DND-41 (cell line): ENCODE results near the gene ORAI1.

ENCODE experiments used
- ATAC-seq: fragments of 200-7000 bp; cut with Tn5 transposase; 3 replicates; pipeline ENCODE4 v1.9.1; 2021; ENCODE audit warnings: low read depth; ENCODE audit not compliant: insufficient read depth
- DNase-seq: peaks from one replicate; pipeline ENCODE4 v3.0.0-alpha.2; 2020
- H2AFZ ChIP-seq: 2 replicates; pipeline ENCODE4 v1.6.0; 2012; ENCODE audit warnings: low read depth, low read length
- H3K27ac ChIP-seq: 2 replicates; pipeline ENCODE4 v1.5.1; 2012; ENCODE audit warnings: low read length, inconsistent platforms
- H3K27me3 ChIP-seq: fragments of 200-600 bp; sonication (generic); 2 replicates; pipeline ENCODE4 v1.6.0; 2012; ENCODE audit warnings: low read length, mild to moderate bottlenecking, inconsistent platforms; ENCODE audit not compliant: insufficient read depth, poor library complexity
- H3K36me3 ChIP-seq: 2 replicates; pipeline ENCODE4 v1.5.1; 2012; ENCODE audit warnings: low read length, inconsistent platforms; ENCODE audit not compliant: insufficient read depth
- H3K4me1 ChIP-seq: 2 replicates; pipeline ENCODE4 v1.5.1; 2012; ENCODE audit warnings: mild to moderate bottlenecking, low read length; ENCODE audit not compliant: insufficient read depth
- H3K4me2 ChIP-seq: 2 replicates; pipeline ENCODE4 v1.6.0; 2012; ENCODE audit warnings: mild to moderate bottlenecking, moderate library complexity, low read length, inconsistent platforms; ENCODE audit not compliant: insufficient read depth
- H3K4me3 ChIP-seq, 2 experiments: fragments of 200-600 bp in 1 of 2; shearing (Covaris generic) in 1 of 2; 2 replicates each; pipeline ENCODE4 v1.5.1; 2012 to 2016; ENCODE audit warnings: inconsistent platforms in 2 of 2, low read length in 2 of 2, mild to moderate bottlenecking in 2 of 2, low read depth in 1 of 2, moderate library complexity in 1 of 2
- H3K79me2 ChIP-seq: 2 replicates; pipeline ENCODE4 v1.6.0; 2012; ENCODE audit warnings: low read length, inconsistent platforms; ENCODE audit not compliant: insufficient read depth
- H3K9ac ChIP-seq: 2 replicates; pipeline ENCODE4 v1.6.0; 2012; ENCODE audit warnings: low read depth, mild to moderate bottlenecking, inconsistent platforms, low read length, moderate library complexity
- H3K9me3 ChIP-seq: 2 replicates; pipeline ENCODE4 v1.5.1; 2012; ENCODE audit warnings: low read length, moderate library complexity, mild to moderate bottlenecking, inconsistent platforms; ENCODE audit not compliant: insufficient read depth, severe bottlenecking
- H4K20me1 ChIP-seq: 2 replicates; pipeline ENCODE4 v1.6.0; 2012; ENCODE audit warnings: low read length; ENCODE audit not compliant: insufficient read depth
- EZH2 ChIP-seq: IDR thresholded peaks from 3 replicates; pipeline ENCODE4 v1.6.1; 2012; ENCODE audit warnings: borderline replicate concordance, low read depth, mild to moderate bottlenecking, moderate library complexity, low read length, inconsistent platforms; ENCODE audit not compliant: severe bottlenecking
- TF ChIP-seq, protein P1 (sequence below): IDR thresholded peaks from 2 replicates; pipeline ENCODE4 v1.5.1; 2012; ENCODE audit warnings: borderline replicate concordance, low read length, moderate library complexity, mild to moderate bottlenecking; ENCODE audit not compliant: poor library complexity, severe bottlenecking; ENCODE audit errors: extremely low read depth

ORAI1 gene

DNA sequence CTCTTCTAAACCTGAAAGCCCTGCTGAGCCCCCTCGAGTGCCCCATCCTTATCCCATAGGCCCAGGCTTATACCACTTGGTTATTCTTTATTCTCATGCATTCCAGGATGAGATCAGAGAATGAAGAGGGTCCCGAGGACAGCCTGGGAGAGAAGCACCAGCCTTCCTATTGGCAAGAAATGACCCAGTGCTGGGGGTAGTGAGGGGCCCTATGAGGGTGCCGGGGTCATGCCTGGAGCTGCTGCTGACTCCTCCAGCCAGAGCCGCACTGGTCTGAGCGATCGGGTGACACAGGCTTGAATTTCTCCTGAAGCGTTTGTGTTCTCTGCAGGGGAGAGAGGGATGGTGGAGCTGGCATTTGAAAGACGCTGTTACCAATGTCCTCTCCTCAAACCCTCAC, 25.0 kb downstream of the ORAI1 start:
- Histone ChIP-seq H3K36me3 (no peaks in the 10 kb centered on the region), H3K4me1 (peaks cover 18% of the 10 kb centered on the region), H3K4me3 (no peak overlapping the region), H2AFZ (no peak overlapping the region), H3K27ac (no peak overlapping the region), H3K27me3 (no peaks in the 10 kb centered on the region), H3K79me2 (no peaks in the 10 kb centered on the region), H3K4me2 (no peak overlapping the region), H4K20me1 (no peaks in the 10 kb centered on the region), H3K9me3 (no peaks in the 10 kb centered on the region), H3K9ac (no peak overlapping the region)
- ATAC-seq: no peak
- no peak for TF ChIP-seq EZH2
- TF ChIP-seq, protein P1, sequence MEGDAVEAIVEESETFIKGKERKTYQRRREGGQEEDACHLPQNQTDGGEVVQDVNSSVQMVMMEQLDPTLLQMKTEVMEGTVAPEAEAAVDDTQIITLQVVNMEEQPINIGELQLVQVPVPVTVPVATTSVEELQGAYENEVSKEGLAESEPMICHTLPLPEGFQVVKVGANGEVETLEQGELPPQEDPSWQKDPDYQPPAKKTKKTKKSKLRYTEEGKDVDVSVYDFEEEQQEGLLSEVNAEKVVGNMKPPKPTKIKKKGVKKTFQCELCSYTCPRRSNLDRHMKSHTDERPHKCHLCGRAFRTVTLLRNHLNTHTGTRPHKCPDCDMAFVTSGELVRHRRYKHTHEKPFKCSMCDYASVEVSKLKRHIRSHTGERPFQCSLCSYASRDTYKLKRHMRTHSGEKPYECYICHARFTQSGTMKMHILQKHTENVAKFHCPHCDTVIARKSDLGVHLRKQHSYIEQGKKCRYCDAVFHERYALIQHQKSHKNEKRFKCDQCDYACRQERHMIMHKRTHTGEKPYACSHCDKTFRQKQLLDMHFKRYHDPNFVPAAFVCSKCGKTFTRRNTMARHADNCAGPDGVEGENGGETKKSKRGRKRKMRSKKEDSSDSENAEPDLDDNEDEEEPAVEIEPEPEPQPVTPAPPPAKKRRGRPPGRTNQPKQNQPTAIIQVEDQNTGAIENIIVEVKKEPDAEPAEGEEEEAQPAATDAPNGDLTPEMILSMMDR: no peak
- no peak for DNase-seq

GRCh38 chr12:121652767-121653497, 26.6 kb downstream of the ORAI1 start:
- H3K9me3 ChIP-seq: no peaks in the 10 kb centered on the region
- no peak overlapping the region for H2AFZ ChIP-seq
- no peak overlapping the region for H3K4me2 ChIP-seq
- H3K4me1 ChIP-seq: peaks cover 19% of the 10 kb centered on the region
- H3K79me2 ChIP-seq: no peaks in the 10 kb centered on the region
- TF ChIP-seq, protein P1: no peak
- no peak for TF ChIP-seq EZH2
- no peaks in the 10 kb centered on the region for H3K36me3 ChIP-seq
- DNase-seq (no peak), ATAC-seq (no peak)
- H3K27me3 ChIP-seq: no peaks in the 10 kb centered on the region
- no peak overlapping the region for H3K4me3 ChIP-seq
- no peaks in the 10 kb centered on the region for H4K20me1 ChIP-seq
- H3K27ac ChIP-seq: no peak overlapping the region
- H3K9ac ChIP-seq: no peak overlapping the region

GRCh38 chr12:121653999-121654398, 27.7 kb downstream of the ORAI1 start:
- H3K4me2 ChIP-seq: no peak overlapping the region
- no peak for TF ChIP-seq EZH2
- TF ChIP-seq, protein P1: no peak
- no peaks in the 10 kb centered on the region for H3K9me3 ChIP-seq
- no peak overlapping the region for H3K27ac ChIP-seq
- no peaks in the 10 kb centered on the region for H3K79me2 ChIP-seq
- no peak overlapping the region for H3K9ac ChIP-seq
- DNase-seq (no peak), ATAC-seq (no peak)
- no peaks in the 10 kb centered on the region for H3K36me3 ChIP-seq
- H3K4me1 ChIP-seq: peaks cover 24% of the 10 kb centered on the region
- H2AFZ ChIP-seq: no peak overlapping the region
- no peak overlapping the region for H3K4me3 ChIP-seq
- no peaks in the 10 kb centered on the region for H4K20me1 ChIP-seq
- H3K27me3 ChIP-seq: no peaks in the 10 kb centered on the region
